HG02970 (cell line): ENCODE measurements around the gene CDKL4.
"Not testable (repeated sequence)": the region's sequence is repeated elsewhere in the genome, so short reads cannot be mapped to it uniquely, and the experiment has no call there.

Experiments used
- ATAC-seq: cut with Tn5 transposase; IDR thresholded peaks from one replicate; pipeline ENCODE4 v1.9.1; 2021; ENCODE audit warnings: mild to moderate bottlenecking, moderate library complexity, moderate number of reproducible peaks; ENCODE audit not compliant: unreplicated experiment, low FRiP score

The CDKL4 gene

GRCh38 chr2:39234754-39235153 lies 9.0 kb downstream of the CDKL4 start:
- ATAC-seq, result no peak

DNA sequence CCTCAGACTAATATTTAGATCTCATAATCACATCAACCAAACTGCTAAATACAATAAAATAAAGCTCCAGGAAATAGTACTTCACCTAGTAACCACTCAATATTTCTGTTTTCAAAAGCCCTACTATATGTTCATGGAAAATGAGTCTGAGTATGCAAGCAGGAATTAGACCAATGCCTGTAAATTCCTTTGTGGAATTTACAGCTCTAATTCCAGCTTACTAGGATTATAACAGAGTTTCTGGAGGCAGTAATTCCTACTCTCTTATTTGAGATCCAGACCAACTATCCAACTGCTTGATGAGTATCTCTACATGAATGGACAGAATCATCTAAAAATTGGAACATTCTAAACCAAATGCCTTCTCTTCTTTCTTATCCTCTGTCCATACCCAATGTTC lies 11.6 kb downstream of the CDKL4 start:
- no peak for ATAC-seq

DNA sequence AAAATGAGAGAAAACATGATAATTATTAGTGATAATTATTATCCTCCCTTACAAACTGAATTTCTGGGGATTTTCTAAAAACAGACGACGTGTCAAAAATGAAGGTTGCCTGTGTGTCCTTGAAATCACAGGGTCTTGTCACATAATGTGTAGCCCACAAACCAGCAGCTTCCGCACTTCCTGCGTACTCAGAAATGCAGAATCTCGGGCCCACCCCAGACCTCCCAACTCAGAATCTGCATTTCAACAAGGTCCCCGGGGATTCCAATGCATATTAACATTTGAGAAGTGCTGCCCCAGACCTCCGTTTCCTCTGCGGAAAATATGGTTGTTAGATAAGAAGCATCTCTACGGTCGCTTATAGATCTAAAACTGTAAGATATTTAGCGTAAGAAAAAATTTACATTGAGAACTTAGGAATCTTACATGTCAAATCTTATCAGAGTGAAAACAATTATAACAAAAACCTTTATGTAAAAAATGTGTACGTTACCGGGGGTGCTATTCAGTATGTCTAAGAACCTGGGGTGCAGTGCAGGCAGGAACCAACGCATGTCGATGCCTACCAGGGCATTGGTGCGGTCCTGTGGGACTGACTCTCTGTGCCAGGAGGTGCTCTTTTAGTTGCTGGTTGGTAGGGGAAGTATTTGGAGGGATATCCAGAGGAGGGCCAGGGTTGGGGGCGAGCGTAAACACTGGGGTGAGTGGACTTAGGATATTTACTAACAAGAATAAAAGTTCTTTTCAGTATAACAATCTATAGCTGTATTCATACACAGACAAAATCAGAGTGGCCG lies 15.2 kb downstream of the CDKL4 start:
- no peak for ATAC-seq

GRCh38 chr2:39227628-39228412 lies 15.9 kb downstream of the CDKL4 start:
- peak; percentile 65 for ATAC-seq

- ATAC-seq, result no peak
Observed at GRCh38 chr2:39225567-39225966, 18.2 kb downstream of the CDKL4 start.

DNA sequence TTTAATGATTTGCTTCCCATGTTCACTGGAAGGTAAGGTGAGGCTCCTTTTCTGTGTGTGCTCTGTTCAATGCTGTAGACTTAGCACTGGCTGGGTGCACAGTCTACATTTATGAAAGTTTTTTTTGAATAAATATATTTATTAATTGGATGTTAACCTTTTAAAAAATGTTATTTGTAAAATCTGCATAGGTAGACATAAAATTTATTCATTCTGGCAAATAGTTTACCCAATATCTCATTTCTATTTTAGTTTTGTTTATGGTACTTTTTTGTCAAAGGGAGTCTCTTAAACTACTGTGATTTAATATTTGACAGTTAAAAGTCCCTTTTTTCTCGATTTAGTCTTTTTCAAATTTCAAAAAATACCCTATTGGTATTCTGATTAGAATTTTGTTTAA lies 19.9 kb downstream of the CDKL4 start:
- ATAC-seq, result no peak

DNA sequence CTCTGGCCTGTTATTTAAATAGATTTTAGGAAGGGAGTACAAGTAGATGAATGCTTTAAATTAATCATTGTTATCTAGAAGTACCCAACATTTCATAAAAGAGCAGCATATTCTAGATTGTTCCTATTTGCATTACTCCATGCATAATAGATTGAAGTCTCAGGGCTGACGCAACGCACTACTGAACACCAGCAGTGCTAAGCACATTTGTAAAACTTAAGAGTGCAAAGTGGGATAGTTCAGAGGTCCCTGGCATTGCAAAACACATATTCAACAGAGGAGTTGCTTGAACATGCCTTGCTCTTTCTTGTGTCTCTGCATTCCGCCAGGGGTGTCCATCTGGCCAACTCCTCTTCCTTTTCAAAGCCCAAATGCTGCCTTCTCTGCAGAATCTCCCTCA lies 22.3 kb downstream of the CDKL4 start:
- ATAC-seq, result no peak

DNA sequence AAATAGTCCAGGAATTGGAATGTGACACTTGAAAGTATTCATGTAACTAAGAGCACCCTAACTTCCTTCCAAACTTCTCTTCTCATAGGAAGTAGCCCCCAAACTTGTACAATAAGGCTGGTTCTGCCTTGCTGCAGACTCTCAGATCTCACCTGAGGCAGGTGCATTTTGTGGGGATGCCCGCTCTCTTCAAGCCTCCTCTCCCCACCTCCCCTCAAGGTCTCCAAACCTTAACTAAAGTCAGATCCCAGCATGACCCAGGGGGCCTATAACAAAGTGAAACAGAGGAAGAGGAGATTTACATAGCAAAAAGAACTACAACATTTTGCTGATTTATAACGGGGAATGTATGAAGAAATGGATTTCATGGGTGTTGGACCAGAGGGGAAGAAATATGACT lies 23.6 kb downstream of the CDKL4 start:
- no peak for ATAC-seq

- no peak for ATAC-seq
Observed at GRCh38 chr2:39218391-39218790, 25.4 kb downstream of the CDKL4 start.

GRCh38 chr2:39217192-39217550 lies 26.6 kb downstream of the CDKL4 start:
- no peak for ATAC-seq

DNA sequence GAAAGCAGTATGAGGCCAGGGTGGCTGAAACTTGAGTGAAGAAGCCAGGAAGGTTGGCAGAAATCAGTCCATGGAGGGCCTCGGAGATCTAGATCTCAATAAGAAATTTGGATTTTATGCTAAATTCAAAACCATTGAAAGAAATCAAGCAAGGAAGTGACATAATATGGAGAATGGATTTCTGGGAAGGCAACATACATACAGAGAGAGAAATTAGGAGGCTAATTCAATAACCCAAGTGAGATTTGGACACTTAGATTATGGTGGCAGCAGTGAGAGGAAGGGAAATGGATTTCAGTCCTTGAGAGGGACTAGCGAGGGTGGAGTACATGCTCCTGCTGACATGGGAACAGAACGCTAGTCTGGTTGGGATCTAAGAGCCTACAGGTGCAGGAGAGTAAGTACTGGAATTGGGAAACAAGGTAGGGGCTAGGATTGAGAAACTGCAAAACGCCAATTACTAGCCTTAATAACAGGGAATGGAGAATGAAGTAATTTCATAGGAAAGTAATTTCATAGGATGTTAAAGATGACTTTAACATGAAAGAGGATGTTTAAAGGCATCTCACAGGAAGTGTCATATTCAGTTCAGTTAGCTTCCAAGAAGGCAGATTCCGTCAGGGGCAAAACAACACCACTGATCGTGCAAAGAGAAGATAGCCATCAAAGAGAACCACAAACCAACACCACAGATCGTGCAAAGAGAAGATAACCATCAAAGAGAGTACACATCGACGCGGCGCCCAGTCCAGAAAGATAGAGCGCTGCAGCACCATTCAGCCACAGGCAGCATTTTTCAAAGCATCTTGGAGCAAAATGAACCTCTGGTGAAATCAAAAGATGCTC lies 27.2 kb downstream of the CDKL4 start:
- no peak for ATAC-seq

GRCh38 chr2:39215545-39215944 lies 28.2 kb downstream of the CDKL4 start:
- no peak for ATAC-seq

- ATAC-seq, result no peak
Observed at GRCh38 chr2:39213015-39213414, 30.8 kb downstream of the CDKL4 start.

- ATAC-seq, result no peak
Observed at GRCh38 chr2:39210846-39211245, 32.9 kb downstream of the CDKL4 start.

GRCh38 chr2:39203382-39203781 lies 40.4 kb downstream of the CDKL4 start:
- no peak for ATAC-seq

- no peak for ATAC-seq
Observed at GRCh38 chr2:39202639-39203369, 41.0 kb downstream of the CDKL4 start.

DNA sequence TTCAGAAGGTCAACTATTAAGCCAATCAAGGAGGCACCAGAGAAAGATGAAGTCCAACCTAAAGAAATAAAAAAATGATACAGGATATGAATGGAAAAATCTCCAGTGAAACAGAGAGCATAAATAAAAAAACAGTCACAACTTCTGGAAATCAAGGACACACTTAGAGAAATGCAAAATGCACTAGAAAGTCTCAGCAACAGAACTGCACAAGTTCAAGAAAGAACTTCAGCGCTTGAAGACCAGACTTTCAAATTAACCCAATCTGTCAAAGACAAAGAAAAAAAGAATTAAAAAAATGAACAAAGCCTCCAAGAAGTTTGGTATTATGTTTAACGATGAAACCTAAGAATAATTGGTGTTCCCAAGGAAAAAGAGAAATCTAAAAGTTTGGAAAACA lies 46.8 kb downstream of the CDKL4 start:
- ATAC-seq, result not testable (repeated sequence)

DNA sequence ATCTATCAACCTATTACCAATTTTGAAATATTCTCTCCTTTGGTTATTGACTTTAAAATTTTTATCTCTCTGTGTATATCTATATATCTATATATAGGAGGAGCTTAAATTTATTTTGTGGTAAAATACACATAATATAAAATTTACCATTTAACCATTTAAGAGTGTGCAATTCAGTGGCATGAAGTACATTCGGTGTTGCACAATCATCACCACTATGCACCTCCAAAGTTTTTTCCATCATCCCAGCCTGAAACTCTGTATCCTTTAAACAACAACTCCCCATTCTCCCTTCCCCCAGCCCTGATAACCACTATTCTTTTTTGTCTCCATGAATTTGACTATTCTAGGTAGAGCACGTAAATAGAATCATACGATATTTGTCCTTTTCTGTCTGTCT lies 49.1 kb downstream of the CDKL4 start:
- no peak for ATAC-seq

DNA sequence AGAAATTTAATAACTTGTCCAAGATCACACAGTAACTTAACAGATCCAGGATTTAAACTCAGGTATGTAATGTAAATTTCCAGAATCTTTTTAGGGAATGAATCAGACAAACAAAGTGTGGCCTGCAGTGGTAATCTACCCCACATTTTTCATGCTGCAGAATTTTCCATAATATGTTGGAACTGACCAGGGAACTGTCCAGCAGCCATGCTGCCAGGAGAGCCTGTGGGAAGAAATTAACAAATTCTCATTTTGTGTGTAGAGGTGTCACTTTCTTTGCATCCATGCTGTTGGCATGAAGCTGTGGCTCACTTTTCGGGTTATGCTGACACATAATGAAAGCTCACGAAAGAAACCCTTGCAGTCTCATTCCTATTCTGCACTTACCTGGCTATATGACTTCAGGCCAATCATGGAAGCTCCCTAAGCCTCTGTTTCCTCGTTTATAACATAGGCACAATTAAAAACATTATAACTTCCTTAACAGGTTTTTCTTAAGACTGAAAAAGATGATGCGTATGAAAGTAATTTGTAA lies 54.7 kb downstream of the CDKL4 start:
- no peak for ATAC-seq

DNA sequence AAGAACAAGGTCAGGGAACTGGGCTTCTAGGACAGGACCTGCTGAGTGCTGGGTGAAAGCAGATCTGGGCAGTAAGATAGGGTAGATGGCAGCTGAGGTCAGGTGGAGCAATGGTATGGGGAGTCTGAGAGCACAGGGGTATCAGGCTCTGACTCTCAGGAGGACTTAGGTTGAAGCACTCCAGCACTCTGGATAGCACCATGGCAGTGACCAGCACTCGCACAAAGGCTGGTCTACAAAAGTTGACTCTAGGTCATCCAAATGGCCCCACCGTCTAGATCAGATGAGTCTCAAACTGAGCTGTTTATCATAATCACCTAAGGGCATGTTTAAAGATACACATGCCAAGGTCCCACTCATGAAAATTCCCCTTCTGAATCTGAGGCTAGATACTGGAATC lies 60.1 kb downstream of the CDKL4 start:
- no peak for ATAC-seq
